Activated naive CD4-positive, alpha-beta T cell treated with anti-CD3 and anti-CD28 coated beads, Interleukin-2, amount 50 U/mL, for 16 hours (primary cell): Measurements from ENCODE around the gene CORO1A.
"Not testable (repeated sequence)": the region's sequence is repeated elsewhere in the genome, so short reads cannot be mapped to it uniquely, and the experiment has no call there.

Experiments
- DNase-seq: peaks from one replicate; pipeline ENCODE4 v3.0.0-alpha.2; 2020

The CORO1A gene

GRCh38 chr16:30206252-30206651 lies 22.9 kb downstream of the CORO1A start:
- not testable (repeated sequence) for DNase-seq

GRCh38 chr16:30207063-30207704 lies 23.8 kb downstream of the CORO1A start:
- not testable (repeated sequence) for DNase-seq

GRCh38 chr16:30209032-30209431 lies 25.6 kb downstream of the CORO1A start:
- DNase-seq, result peak; percentile 10

GRCh38 chr16:30211414-30211813 lies 28.0 kb downstream of the CORO1A start:
- not testable (repeated sequence) for DNase-seq

- not testable (repeated sequence) for DNase-seq
Measured at GRCh38 chr16:30217082-30217481, 33.7 kb downstream of the CORO1A start.
